Left cardiac atrium (tissue), 4 donors: ENCODE measurements around the gene TRAF5. TPM values are rescaled to one million over a fixed set of nuclear protein-coding genes. Genes with fewer than 3 reads are reported as not detected.
A peak's percentile ranks its signal among the peaks of the same experiment; 100 is the strongest.
"Not testable (repeated sequence)": the region's sequence is repeated elsewhere in the genome, so short reads cannot be mapped to it uniquely, and the experiment has no call there.

Source experiments
- ATAC-seq, 2 donors: fragments of 200-7000 bp; cut with Tn5 transposase; one replicate each; pipeline ENCODE4 v1.9.1; 2020; ENCODE audit warnings: mild to moderate bottlenecking in 2 of 2, moderate library complexity in 2 of 2
- DNase-seq: peaks from one replicate; pipeline ENCODE4 v3.0.0-alpha.2; 2020
- intact Hi-C, 2 donors: fragments of 100-400 bp; cut with DNase I; formaldehyde crosslinking; loops; one replicate each; pipeline versions ENCODE4 v1.14.1 to v1.15.1; 2022 to 2023
- total RNA-seq, 2 donors: library from RNA; stranded (reverse); fragmentation: NEBNext Ultra II Directional; extraction: Animal tissue kit (Norgen Biotek cat#: 25700); gene quantifications; one replicate each; pipeline ENCODE4 v1.2.1, GENCODE V29; 2021
- donor health status: DM: no; HTN: yes; CAD: no.
- donor health status: DM: no; HTN: yes; CAD: no; lungs with severe emphysema.
- donor health status: DM: yes; HTN: yes; CAD: no.
- donor health status: Dilated cardiomyopathy.

TRAF5 gene
- total RNA-seq, 2 donors from 2014 or later, result 5.2 to 5.3 TPM

DNA sequence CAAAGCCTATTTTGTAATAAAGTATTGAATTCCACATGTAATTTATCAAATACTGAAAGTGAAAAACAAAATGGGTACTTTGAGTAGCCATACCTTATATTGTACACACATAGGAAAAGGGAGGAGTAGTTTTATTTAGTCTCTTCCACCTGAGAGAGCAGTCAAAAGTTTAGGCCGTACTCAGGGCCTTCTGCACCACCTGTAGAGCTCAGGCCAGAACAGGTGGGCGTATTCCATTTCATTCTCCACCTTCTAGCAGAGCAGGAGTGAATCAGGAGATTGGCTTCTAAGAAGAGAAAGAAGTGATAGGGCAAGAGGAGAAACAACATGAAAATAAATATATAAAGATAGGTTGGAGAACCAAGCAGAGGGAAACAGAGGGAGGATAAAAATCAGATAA is 44.0 kb downstream of the TRAF5 start:
- DNase-seq (no peak), ATAC-seq (no peak)
- intact Hi-C loops, result no loop called here

DNA sequence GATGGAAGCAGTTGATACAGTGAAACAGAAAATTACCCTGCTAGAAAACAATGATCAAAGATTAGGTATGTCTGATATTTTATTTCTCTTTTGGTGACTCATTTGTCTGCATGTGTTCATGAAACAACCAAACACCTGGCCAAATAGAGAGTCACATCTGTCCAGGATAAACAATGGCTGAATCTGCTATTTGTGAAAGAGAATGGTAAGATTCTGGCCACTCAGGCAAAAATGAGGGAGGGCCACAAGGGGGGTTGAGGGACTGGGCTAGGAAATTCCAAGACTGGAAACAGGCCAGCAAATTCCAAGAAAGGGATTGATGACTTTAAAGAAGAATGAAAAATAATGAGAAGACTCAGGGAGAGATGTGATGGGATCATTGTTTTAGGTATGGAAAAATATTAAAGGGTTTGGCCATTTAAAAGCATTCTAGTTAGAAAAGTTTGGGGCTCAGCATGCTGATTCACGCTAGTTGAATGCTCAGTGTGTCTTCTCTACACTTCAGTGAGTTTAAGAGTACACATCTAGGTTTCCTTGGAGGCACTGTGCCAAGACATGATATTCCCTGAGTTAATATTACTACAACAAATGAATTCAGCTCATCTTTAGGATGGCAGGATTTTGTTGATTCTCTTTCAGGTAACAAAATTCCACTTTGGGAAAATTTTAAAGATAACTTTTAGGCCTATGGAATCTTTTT is 44.9 kb downstream of the TRAF5 start:
- intact Hi-C loops, result no loop called here
- DNase-seq, result no peak
- ATAC-seq, result no peak

DNA sequence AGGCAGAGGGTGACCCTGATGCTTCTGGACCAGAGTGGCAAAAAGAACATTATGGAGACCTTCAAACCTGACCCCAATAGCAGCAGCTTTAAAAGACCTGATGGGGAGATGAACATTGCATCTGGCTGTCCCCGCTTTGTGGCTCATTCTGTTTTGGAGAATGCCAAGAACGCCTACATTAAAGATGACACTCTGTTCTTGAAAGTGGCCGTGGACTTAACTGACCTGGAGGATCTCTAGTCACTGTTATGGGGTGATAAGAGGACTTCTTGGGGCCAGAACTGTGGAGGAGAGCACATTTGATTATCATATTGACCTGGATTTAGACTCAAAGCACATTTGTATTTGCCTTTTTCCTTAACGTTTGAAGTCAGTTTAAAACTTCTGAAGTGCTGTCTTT is 45.8 kb downstream of the TRAF5 start:
- intact Hi-C loops, result no loop called here

DNA sequence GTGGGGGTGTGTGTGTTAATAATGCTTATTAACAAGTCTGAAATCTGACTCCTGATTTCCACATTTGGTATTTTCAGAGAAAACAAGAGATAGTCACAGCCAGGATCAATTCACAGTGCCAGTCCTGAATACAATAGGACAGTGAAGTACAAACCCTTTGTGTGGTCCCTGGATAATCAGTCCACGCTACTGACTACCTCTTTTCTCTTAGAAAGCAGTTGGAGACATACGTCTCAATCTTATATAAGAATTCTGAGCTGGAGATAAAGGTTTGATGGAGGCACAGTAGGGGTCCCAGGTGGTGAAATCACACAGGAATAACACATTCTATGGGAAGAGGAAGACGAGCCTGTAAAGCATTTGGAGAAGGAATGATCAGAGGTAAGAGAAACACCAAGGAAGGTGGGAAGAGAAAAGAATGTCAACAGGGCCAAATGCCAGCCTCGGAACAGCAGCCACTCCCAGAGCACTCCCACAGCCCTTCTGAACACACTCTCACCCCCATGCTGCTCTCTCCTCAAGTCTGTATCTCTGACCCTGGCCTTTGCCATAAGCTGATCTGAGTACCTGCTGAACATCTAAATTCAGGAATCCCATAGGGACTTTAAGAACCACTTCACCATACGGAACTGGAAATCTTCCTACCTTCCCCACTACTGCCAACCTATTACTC is 48.6 kb downstream of the TRAF5 start:
- DNase-seq (no peak), ATAC-seq (peak in 1 of 2 donors; percentile 25)
- intact Hi-C loops, result no loop called here

More for the DNA sequence above, 45.8 kb downstream of the TRAF5 start:
- no peak for DNase-seq
- no peak for ATAC-seq

DNA sequence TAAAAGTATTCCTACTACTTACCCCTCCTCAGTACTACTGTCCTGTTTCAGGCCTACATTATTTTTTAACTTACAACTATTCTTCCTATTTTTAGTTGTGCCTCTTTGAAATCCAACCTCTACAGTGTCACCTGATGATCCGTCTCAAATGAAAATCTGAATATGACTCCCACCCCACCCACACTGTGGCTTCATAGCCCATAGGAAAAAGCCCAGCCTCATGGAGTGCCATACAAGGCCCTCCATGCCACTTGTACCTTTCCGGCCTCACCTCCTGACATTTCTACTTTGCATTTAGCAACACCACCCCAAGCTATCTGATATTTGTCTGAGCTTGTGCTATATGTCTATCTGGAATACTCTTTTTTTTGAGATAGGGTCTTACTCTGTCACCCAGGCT is 49.3 kb downstream of the TRAF5 start:
- intact Hi-C loops, result no loop called here
- DNase-seq (no peak), ATAC-seq (no peak)

DNA sequence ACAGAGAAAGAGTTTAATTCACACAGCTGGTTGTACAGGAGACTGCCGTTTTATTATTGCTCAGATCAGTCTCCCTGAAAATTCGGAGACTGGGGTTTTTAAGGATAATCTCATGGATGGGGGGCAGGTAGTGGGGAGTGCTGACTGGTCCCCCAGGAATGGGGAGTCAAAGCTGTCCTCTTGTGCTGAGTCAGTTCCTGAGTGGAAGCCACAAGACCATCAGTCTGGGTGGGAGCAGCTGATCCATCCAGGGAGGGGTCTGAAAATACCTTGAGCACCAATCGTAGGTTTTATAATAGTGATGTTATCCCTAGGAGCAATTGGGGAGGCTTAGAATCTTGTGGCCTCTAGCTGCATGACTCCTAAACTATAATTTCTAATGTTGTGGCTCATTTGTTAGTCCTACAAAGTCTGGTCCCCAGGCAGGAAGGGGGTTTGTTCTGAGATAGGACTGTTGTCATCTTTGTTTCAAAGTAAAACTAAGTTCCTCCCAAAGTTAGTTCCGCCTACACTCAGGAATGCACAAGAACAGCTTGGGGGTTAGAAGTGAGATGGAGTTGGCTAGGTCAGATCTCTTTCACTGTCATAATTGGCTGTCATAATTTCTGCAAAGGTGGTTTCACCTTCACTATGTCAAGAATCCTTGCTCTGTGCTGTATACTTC is 50.3 kb downstream of the TRAF5 start:
- intact Hi-C loops, result no loop called here
- ATAC-seq, result no peak
- DNase-seq, result no peak

DNA sequence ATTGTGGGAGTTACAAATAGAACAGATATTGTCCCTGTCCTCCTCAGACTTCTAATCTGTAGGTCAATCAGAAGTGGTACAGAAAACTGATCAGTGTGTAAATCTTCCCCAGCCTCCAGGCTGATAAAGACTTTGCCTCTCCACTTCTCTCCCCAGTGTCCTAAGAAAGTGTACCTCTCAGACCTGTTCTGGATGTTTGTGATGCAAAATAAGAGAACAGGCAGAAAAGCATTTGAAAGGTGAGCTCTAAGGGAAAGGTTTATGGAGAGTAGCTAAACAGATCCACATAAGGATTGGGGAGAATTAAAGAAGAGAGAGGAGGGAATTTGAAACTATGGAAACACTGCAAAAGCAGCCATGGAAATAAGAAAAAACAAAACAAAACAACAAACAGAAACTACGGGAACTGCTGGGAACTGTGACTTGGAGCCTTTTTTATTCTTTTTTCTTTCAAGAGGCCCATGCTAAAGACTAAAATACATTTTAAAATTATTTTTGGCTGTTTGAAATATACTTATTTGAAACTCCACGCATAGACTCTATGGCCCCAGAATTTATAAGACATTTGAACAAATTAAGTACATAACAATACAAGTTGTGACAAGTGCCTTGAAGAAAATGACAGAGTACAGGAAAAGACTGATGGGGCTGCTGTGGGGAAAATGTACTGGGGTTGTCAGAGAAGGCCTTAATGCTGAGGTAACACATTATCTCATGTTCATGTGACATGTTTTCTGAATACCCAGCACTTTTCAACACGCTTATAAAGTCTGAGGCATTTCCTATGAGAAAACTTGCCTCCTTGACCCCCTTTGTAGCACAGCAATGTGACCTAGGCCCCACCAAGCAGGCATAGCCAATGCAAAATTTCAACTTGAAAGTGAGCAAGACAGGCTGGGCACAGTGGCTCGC is 51.2 kb downstream of the TRAF5 start:
- intact Hi-C loops, result no loop called here
- no peak for DNase-seq
- ATAC-seq, result no peak

DNA sequence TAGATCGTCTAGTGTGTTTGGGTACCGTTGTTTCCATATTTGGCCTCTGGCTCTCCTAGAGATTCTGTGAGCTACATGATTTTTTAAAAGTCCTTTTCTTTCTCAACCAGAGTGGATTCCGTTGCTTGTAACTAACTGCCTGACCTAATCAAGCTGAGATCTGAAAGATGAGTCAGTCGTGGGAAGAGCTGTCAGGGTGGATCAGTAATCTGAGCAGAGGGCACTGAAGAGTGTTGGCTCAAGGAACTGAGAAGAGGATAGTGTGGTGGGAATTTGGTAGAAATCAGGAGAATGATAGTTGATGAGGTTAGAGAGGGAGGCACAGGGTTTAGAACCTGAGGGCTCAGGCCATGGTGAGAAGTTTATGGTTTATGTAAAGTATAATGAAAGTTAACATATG is 52.2 kb downstream of the TRAF5 start:
- intact Hi-C loops, result no loop called here
- ATAC-seq (peak in 1 of 2 donors; percentile 5), DNase-seq (no peak)

DNA sequence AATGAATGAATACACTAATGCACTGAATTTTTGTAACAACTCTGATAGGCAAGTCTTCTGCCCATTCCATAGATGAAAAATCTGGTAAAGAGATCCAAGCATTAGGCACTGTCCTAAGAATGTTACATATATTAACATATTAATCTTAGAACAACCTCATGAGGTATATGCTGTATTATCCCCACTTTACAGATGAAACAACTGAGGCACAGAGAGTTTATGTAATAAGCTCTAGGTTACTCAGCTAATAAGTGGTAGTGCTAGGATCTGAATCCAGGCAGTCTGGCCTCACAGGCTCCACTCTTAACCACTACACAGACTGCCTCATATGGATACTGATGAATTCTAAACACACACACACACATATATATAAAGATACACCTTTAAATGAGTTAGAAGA is 52.8 kb downstream of the TRAF5 start:
- ATAC-seq (no peak), DNase-seq (no peak)
- intact Hi-C loops, result no loop called here

DNA sequence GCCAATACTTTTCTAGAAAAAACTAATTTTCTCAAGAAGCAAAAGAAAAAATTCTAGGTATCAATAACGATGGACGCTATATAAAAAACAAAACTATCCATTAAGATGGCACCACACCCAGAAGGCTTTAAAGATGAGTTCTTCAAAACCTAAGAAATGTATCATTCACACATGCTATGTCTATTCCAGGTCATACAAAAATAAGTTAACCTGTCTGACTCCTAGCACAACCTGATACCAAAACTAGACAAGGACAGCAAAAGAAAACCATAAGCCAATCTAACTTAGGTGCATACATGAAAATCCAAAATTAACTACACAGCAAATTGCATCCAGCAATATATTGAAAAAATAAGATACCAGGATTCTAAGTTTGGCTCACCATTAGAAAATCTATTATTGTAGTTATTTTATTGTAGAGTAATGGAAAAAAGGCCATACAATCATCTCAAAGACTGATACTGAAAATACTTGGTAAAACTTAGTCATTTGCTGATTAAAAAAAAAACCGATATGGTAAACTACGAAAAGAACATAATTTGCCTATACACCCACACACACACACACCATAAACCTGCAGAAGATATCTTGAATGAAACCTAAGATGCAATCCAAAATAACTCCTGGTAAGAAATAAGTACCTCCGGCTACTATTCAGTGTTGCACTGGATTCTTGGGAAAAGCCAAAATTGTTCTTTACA is 55.0 kb downstream of the TRAF5 start:
- ATAC-seq (no peak), DNase-seq (no peak)
- intact Hi-C loops, result no loop called here

DNA sequence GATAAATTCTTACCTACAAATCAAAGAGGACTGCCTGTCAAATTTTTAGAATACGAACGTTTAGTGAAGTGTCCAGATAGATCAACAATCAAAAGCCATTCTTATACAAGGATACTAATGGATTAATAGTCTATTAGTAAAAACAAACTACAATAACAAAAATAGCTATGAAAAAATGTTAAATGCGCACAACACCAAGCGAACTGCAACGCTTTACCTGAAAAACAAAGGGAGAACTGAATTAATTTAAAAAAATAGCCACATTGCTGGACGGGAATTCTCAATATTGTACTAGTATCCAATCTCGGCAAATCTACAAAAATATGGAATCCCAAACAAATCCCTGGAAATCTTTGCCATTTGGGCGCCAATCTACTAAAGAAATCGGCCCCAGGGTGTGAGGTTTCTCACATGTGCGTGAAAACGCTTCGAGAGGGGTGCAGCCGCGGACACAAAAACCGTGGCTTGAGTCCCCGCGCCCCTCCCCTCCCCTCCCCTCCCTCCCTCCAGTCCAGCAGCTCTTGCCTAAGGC is 55.6 kb downstream of the TRAF5 start:
- no peak for ATAC-seq
- DNase-seq, result no peak
- intact Hi-C loops, result no loop called here

DNA sequence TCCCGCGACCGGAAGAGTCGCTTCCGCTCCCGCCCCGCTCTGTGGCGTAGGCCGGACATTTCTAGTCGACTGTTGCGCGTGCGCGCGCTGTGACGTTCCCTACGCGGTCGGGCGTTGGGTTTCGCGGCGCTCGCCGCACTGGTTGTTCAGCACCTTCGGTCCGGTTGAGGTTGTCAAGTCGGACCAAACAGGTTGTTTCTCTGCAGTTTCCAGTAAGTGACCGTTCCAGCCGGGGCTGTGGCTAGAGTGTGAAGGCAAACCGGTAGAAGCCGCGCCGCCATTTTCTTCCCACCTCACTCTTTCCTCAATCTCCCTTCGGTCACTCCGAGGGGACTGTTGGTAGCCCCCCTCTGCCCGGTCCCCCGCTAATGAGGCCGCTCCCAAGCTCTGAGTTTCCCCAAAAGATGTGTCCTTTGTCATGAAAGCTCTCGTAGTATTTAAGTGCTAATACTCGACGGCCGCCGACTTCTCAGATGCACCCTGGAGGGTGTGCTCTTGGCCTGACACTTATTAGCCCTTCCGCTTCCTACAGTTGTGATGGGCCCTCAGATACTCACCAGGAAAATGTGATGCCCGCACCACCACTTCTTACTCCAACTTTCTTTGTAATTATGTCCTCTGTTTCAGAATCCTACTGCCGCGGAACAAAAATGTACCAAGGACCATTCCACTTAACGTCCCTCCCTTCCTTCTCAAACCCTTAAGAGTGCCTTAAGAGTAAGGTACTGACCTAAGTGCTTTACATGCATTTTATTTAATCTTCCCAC is 56.3 kb downstream of the TRAF5 start:
- ATAC-seq (peak; percentile 100), DNase-seq (peak; percentile 97)
- intact Hi-C loops, result no loop called here

DNA sequence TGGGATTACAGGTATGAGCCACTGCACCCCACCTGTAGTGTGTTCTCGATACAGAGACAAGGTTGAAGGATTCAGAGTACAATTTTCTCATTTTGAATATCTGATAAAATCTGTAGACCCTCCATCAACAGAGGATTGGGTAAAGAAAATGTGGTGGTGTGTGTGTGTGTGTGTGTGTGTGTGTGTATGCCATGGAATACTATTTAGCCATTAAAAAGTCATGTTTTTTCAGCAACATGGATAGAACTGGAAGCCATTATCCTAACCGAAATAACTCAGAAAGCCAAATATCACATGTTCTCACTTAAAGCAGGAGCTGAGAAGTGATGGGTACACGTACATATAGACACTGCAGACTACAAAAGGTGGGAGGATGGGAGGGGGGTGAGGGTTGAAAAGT is 57.9 kb downstream of the TRAF5 start:
- DNase-seq (no peak), ATAC-seq (no peak)
- intact Hi-C loops, result no loop called here

DNA sequence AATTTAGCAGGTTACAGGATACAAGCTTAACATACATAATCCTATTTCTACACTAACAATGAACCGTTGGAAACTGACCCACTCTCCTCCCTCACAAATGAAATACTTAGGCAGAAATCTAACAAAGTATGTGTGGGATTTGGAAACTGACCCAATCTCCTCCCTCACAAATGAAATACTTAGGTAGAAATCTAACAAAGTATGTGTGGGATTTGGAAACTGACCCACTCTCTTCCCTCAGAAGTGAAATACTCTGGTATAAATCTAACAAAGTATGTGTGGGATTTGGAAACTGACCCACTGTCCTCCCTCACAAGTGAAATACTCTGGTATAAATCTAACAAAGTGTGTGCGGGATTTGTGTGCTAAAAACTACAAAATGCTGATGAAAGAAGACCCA is 60.3 kb downstream of the TRAF5 start:
- ATAC-seq, result no peak
- DNase-seq, result no peak
- intact Hi-C loops, result no loop called here

DNA sequence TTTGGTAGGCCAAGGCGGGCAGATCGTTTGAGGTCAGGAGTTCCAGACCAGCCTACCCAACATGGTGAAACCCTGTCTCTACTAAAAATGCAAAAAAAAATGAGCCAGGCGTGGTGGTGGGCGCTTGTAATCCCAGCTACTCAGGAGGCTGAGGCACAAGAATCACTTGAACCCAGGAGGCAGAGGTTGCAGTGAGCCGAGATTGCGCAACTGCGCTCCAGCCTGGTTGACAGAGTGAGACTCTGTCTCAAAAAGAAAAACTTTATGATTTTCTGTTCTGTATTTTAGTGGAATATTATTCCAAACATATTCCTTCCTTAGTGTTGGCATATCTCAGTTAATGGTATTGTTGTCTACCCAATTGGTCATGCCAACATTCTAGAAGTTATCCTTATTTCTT is 64.2 kb downstream of the TRAF5 start:
- DNase-seq, intact Hi-C loops, ATAC-seq: not testable (repeated sequence)

DNA sequence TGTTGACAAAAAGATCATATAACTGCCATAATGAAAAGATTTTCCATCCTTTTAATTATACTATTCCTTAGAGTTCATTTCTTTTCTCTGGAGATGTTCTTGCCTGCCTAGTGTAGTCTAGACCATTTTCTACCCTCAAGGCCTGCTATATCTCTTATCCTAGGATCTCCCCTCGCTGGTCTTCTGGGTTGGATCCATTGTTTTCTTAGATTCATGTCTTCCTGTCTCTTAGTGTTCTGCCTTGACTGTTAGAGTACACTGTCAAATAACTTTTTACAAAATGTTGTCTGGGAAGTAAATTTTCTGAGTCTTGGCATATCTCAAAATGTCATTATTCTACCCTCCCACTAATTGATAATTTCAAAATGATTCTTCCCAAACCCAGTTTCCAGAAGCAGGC is 66.6 kb downstream of the TRAF5 start:
- intact Hi-C loops, result no loop called here
- no peak for DNase-seq
- ATAC-seq, result no peak

DNA sequence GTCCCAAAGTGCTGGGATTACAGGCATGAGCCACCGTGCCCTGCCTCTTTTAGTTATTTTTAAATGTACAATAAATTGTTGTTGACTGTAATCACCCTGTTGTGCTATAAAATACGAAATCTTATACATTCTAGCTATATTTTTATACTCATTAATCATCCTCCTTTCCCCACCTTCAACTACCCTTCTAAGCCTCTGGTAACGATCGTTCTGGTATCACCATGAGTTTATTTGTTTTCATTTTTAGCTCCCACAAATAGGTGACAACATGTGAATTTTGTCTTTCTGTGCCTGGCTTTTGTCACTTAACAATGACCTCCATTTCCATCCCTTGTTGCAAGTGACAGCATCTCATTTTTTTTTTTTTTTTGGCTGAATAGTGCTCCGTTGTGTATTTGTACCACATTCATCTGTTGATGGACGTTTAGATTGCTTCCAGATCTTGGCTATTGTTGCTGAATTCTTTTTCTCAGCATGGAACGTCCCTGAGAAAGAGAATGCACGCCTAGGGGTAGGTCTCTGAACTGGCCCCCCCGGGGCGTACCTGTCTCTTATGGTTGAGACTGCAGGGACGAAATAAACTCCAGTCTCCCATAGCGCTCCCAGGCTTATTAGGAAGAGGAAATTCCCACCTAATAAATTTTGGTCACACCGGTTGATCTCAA is 71.8 kb downstream of the TRAF5 start:
- DNase-seq, ATAC-seq, intact Hi-C loops: not testable (repeated sequence)
